BE2C (cell line): ENCODE data around the gene CHCHD3.

Experiments used
- DNase-seq: peaks from one replicate; pipeline ENCODE4 v3.0.0-alpha.2; 2020
- H3K27me3 ChIP-seq: fragments of 250-450 bp; sonication (Bioruptor Pico); 2 replicates; pipeline ENCODE4 v1.5.1; 2020; ENCODE audit warnings: mild to moderate bottlenecking
- H3K36me3 ChIP-seq: fragments of 250-450 bp; sonication (Bioruptor Pico); 2 replicates; pipeline ENCODE4 v1.5.1; 2020; ENCODE audit warnings: mild to moderate bottlenecking
- H3K4me1 ChIP-seq: fragments of 250-450 bp; sonication (Bioruptor Pico); 2 replicates; pipeline ENCODE4 v1.5.1; 2020
- H3K4me3 ChIP-seq: 2 replicates; pipeline ENCODE4 v1.5.1; 2011; ENCODE audit warnings: low read depth, low read length
- H3K9me3 ChIP-seq: fragments of 250-450 bp; sonication (Bioruptor Pico); 2 replicates; pipeline ENCODE4 v1.5.1; 2020
- TF ChIP-seq, protein P1 (sequence below): IDR thresholded peaks from 2 replicates; pipeline ENCODE4 v1.5.1; 2012; ENCODE audit warnings: mild to moderate bottlenecking, low read depth, low read length

The CHCHD3 gene

GRCh38 chr7:133110312-133110711, 28.4 kb upstream of the CHCHD3 start:
- DNase-seq: no peak
- TF ChIP-seq, protein P1, sequence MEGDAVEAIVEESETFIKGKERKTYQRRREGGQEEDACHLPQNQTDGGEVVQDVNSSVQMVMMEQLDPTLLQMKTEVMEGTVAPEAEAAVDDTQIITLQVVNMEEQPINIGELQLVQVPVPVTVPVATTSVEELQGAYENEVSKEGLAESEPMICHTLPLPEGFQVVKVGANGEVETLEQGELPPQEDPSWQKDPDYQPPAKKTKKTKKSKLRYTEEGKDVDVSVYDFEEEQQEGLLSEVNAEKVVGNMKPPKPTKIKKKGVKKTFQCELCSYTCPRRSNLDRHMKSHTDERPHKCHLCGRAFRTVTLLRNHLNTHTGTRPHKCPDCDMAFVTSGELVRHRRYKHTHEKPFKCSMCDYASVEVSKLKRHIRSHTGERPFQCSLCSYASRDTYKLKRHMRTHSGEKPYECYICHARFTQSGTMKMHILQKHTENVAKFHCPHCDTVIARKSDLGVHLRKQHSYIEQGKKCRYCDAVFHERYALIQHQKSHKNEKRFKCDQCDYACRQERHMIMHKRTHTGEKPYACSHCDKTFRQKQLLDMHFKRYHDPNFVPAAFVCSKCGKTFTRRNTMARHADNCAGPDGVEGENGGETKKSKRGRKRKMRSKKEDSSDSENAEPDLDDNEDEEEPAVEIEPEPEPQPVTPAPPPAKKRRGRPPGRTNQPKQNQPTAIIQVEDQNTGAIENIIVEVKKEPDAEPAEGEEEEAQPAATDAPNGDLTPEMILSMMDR: no peak
- Histone ChIP-seq H3K4me3 (no peak overlapping the region), H3K9me3 (no peaks in the 10 kb centered on the region), H3K4me1 (peaks cover 14% of the 10 kb centered on the region), H3K27me3 (no peaks in the 10 kb centered on the region), H3K36me3 (no peaks in the 10 kb centered on the region)

GRCh38 chr7:133109816-133110215, 27.9 kb upstream of the CHCHD3 start:
- H3K4me1 ChIP-seq: peaks cover 11% of the 10 kb centered on the region
- H3K9me3 ChIP-seq: no peaks in the 10 kb centered on the region
- H3K27me3 ChIP-seq: no peaks in the 10 kb centered on the region
- DNase-seq: no peak
- no peak overlapping the region for H3K4me3 ChIP-seq
- TF ChIP-seq, protein P1: no peak
- H3K36me3 ChIP-seq: no peaks in the 10 kb centered on the region

- no peaks in the 10 kb centered on the region for H3K9me3 ChIP-seq
- no peak for DNase-seq
- H3K27me3 ChIP-seq: no peaks in the 10 kb centered on the region
- H3K4me3 ChIP-seq: no peak overlapping the region
- H3K4me1 ChIP-seq: no peaks in the 10 kb centered on the region
- H3K36me3 ChIP-seq: no peaks in the 10 kb centered on the region
- TF ChIP-seq, protein P1: no peak
Measured at GRCh38 chr7:133108023-133108422, 26.1 kb upstream of the CHCHD3 start.

DNA sequence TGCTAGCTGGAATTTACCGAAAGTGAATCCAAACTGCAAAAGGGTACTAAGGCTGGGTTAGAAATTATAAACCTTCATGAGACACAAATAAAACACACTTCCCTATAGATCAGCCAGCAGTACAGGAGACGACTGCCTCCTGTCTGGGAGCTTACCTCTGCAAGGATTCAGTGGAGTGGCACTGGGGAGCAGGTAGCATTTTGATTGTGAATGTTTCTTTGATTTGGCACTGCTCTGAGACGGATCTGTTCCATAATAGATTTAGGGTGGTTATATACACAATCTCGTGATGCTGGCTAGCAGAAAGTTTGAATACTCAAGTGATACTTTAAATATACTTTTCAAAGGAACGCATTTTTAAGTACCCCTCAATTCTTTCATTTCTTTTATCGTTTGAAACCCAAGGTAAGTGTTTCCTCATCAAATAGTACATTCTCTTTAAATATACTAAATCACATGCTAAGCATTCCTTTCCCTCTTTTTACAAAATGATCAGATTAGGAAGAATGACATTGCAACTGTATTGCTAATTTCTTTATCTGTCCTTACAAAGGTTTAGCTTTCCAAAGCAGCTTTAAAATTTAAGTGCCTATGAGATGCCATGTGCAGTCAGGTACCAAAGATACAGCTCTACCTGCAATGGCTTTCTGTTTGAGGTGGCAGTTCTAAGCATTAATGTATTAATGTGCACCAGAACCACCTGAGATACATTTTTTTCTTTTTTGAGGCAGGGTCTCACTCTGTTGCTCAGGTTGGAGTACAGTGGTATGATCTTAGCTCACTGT, 20.6 kb upstream of the CHCHD3 start:
- Histone ChIP-seq H3K4me3 (no peak overlapping the region), H3K36me3 (no peaks in the 10 kb centered on the region), H3K4me1 (peaks cover 11% of the 10 kb centered on the region), H3K27me3 (no peaks in the 10 kb centered on the region), H3K9me3 (no peaks in the 10 kb centered on the region)
- TF ChIP-seq, protein P1: no peak
- DNase-seq: no peak

- Histone ChIP-seq H3K4me3 (no peak overlapping the region), H3K4me1 (peaks cover 11% of the 10 kb centered on the region), H3K27me3 (no peaks in the 10 kb centered on the region), H3K9me3 (no peaks in the 10 kb centered on the region), H3K36me3 (no peaks in the 10 kb centered on the region)
- TF ChIP-seq, protein P1: no peak
- no peak for DNase-seq
Measured at GRCh38 chr7:133099633-133100286, 17.9 kb upstream of the CHCHD3 start.

- Histone ChIP-seq H3K27me3 (no peaks in the 10 kb centered on the region), H3K9me3 (no peaks in the 10 kb centered on the region), H3K4me3 (no peak overlapping the region), H3K36me3 (no peaks in the 10 kb centered on the region), H3K4me1 (peaks cover 11% of the 10 kb centered on the region)
- TF ChIP-seq, protein P1: no peak
- no peak for DNase-seq
Measured at GRCh38 chr7:133095119-133095671, 13.3 kb upstream of the CHCHD3 start.
